Uterus (tissue), 2 donors: ENCODE measurements around the gene LHFPL4.

Source experiments
- POLR2A ChIP-seq, 2 donors: fragments of 450-650 bp; IDR thresholded peaks; one replicate each; pipeline ENCODE4 v1.6.1; 2016; ENCODE audit warnings: antibody characterized with exemption in 2 of 2, mild to moderate bottlenecking in 1 of 2, moderate library complexity in 1 of 2
- TF ChIP-seq, protein P1 (sequence below), 4 experiments: fragments of 200-600 bp in 2 of 4; fragments of 450-650 bp in 2 of 4; sonication (generic) in 2 of 4; IDR thresholded peaks; one replicate each; pipeline ENCODE4 v1.5.1; 2016 to 2019; ENCODE audit warnings: antibody characterized with exemption in 4 of 4, mild to moderate bottlenecking in 2 of 4, moderate library complexity in 1 of 4

DNA sequence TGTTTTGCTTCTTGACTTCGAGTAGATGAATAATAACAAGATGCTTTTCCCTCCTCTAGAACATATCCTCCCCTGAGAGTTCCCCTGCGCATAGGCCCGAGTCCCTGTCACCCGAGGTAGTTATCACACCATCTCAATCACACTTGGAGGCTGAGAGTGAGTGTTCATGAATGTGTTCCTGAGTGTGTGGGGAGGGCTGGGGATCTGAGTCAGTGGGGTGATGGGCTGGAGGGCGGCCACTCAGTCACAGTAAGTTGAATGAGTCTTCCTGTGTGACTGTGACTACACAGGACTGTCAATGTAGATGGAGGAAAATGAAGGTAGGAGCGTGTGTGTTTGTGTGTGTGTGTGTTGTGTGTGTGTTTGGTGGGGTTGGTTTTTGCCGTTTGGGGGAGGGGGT lies 85.2 kb downstream of the LHFPL4 start:
- TF ChIP-seq, protein P1, sequence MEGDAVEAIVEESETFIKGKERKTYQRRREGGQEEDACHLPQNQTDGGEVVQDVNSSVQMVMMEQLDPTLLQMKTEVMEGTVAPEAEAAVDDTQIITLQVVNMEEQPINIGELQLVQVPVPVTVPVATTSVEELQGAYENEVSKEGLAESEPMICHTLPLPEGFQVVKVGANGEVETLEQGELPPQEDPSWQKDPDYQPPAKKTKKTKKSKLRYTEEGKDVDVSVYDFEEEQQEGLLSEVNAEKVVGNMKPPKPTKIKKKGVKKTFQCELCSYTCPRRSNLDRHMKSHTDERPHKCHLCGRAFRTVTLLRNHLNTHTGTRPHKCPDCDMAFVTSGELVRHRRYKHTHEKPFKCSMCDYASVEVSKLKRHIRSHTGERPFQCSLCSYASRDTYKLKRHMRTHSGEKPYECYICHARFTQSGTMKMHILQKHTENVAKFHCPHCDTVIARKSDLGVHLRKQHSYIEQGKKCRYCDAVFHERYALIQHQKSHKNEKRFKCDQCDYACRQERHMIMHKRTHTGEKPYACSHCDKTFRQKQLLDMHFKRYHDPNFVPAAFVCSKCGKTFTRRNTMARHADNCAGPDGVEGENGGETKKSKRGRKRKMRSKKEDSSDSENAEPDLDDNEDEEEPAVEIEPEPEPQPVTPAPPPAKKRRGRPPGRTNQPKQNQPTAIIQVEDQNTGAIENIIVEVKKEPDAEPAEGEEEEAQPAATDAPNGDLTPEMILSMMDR (IDR thresholded peaks at IDR 0.05), result no peak
- TF ChIP-seq POLR2A (IDR thresholded peaks at IDR 0.05), result no peak
